Brain pericyte (primary cell): ENCODE data around the gene IFNK.

Experiments used
- DNase-seq: peaks from one replicate; pipeline ENCODE4 v3.0.0-alpha.2; 2012; ENCODE audit warnings: low read depth, low spot score

IFNK gene

GRCh38 chr9:27538647-27539046 is 14.6 kb downstream of the IFNK start:
- no peak for DNase-seq

- DNase-seq, result peak; percentile 34
Measured at GRCh38 chr9:27539479-27540441, 15.7 kb downstream of the IFNK start.

GRCh38 chr9:27540502-27540901 is 16.4 kb downstream of the IFNK start:
- no peak for DNase-seq

- DNase-seq, result no peak
Measured at GRCh38 chr9:27541740-27542139, 17.6 kb downstream of the IFNK start.

- DNase-seq, result no peak
Measured at GRCh38 chr9:27542508-27542907, 18.4 kb downstream of the IFNK start.

- no peak for DNase-seq
Measured at GRCh38 chr9:27545471-27545870, 21.4 kb downstream of the IFNK start.

- DNase-seq, result no peak
Measured at GRCh38 chr9:27548055-27548741, 24.1 kb downstream of the IFNK start.

GRCh38 chr9:27549196-27549755 is 25.2 kb downstream of the IFNK start:
- no peak for DNase-seq

GRCh38 chr9:27554712-27555111 is 30.6 kb downstream of the IFNK start:
- no peak for DNase-seq

GRCh38 chr9:27556470-27556869 is 32.4 kb downstream of the IFNK start:
- no peak for DNase-seq

- no peak for DNase-seq
Measured at GRCh38 chr9:27558307-27558706, 34.2 kb downstream of the IFNK start.

GRCh38 chr9:27560457-27560856 is 36.4 kb downstream of the IFNK start:
- no peak for DNase-seq

- DNase-seq, result no peak
Measured at GRCh38 chr9:27561685-27562084, 37.6 kb downstream of the IFNK start.

GRCh38 chr9:27563738-27564430 is 39.8 kb downstream of the IFNK start:
- no peak for DNase-seq

- no peak for DNase-seq
Measured at GRCh38 chr9:27564670-27565069, 40.6 kb downstream of the IFNK start.

- no peak for DNase-seq
Measured at GRCh38 chr9:27565696-27566095, 41.6 kb downstream of the IFNK start.

- DNase-seq, result no peak
Measured at GRCh38 chr9:27566118-27566517, 42.0 kb downstream of the IFNK start.

GRCh38 chr9:27569406-27569805 is 45.3 kb downstream of the IFNK start:
- no peak for DNase-seq

- no peak for DNase-seq
Measured at GRCh38 chr9:27571011-27571410, 46.9 kb downstream of the IFNK start.

- no peak for DNase-seq
Measured at GRCh38 chr9:27572061-27572460, 48.0 kb downstream of the IFNK start.

GRCh38 chr9:27572566-27572917 is 48.5 kb downstream of the IFNK start:
- DNase-seq, result peak; percentile 7
